HG03060 (cell line): Measurements from ENCODE around the gene APBB1IP.
"Not testable (repeated sequence)": the region's sequence is repeated elsewhere in the genome, so short reads cannot be mapped to it uniquely, and the experiment has no call there.

Experiments
- ATAC-seq: cut with Tn5 transposase; IDR thresholded peaks from one replicate; pipeline ENCODE4 v1.9.1; 2021; ENCODE audit warnings: low read depth, moderate number of reproducible peaks; ENCODE audit not compliant: unreplicated experiment

The APBB1IP gene

GRCh38 chr10:26550774-26551526 lies 112.8 kb downstream of the APBB1IP start:
- ATAC-seq = no peak

- ATAC-seq = no peak
Observed at GRCh38 chr10:26554246-26554645, 116.1 kb downstream of the APBB1IP start.

GRCh38 chr10:26555719-26556368 lies 117.7 kb downstream of the APBB1IP start:
- no peak for ATAC-seq

GRCh38 chr10:26556748-26557640 lies 118.9 kb downstream of the APBB1IP start:
- ATAC-seq = no peak

GRCh38 chr10:26557641-26558014 lies 119.5 kb downstream of the APBB1IP start:
- no peak for ATAC-seq

GRCh38 chr10:26566525-26567350 lies 128.6 kb downstream of the APBB1IP start:
- ATAC-seq = no peak

- no peak for ATAC-seq
Observed at GRCh38 chr10:26567351-26567721, 129.2 kb downstream of the APBB1IP start.

- no peak for ATAC-seq
Observed at GRCh38 chr10:26571655-26572054, 133.5 kb downstream of the APBB1IP start.

GRCh38 chr10:26573674-26574073 lies 135.5 kb downstream of the APBB1IP start:
- ATAC-seq = no peak

GRCh38 chr10:26574783-26575182 lies 136.6 kb downstream of the APBB1IP start:
- ATAC-seq = peak; percentile 78

GRCh38 chr10:26578371-26578770 lies 140.2 kb downstream of the APBB1IP start:
- ATAC-seq = not testable (repeated sequence)

GRCh38 chr10:26579256-26580063 lies 141.3 kb downstream of the APBB1IP start:
- ATAC-seq = no peak

- ATAC-seq = no peak
Observed at GRCh38 chr10:26586211-26586610, 148.1 kb downstream of the APBB1IP start.

GRCh38 chr10:26588611-26589010 lies 150.5 kb downstream of the APBB1IP start:
- ATAC-seq = no peak

GRCh38 chr10:26589813-26590212 lies 151.7 kb downstream of the APBB1IP start:
- ATAC-seq = not testable (repeated sequence)

- ATAC-seq = no peak
Observed at GRCh38 chr10:26593896-26594295, 155.8 kb downstream of the APBB1IP start.

- not testable (repeated sequence) for ATAC-seq
Observed at GRCh38 chr10:26603283-26603682, 165.1 kb downstream of the APBB1IP start.

- ATAC-seq = not testable (repeated sequence)
Observed at GRCh38 chr10:26604320-26605093, 166.4 kb downstream of the APBB1IP start.
